Measurements from ENCODE around the gene WDFY3. TPM values are rescaled to one million over a fixed set of nuclear protein-coding genes. Genes with fewer than 3 reads are reported as not detected.

WDFY3 gene
- total and polyA plus RNA-seq, 9 of the 15 experiments (the other 6 are each of a cell fraction or from before 2014, with no cell fraction given) = 0.58 to 13.5 (median 9.4) TPM

DNA sequence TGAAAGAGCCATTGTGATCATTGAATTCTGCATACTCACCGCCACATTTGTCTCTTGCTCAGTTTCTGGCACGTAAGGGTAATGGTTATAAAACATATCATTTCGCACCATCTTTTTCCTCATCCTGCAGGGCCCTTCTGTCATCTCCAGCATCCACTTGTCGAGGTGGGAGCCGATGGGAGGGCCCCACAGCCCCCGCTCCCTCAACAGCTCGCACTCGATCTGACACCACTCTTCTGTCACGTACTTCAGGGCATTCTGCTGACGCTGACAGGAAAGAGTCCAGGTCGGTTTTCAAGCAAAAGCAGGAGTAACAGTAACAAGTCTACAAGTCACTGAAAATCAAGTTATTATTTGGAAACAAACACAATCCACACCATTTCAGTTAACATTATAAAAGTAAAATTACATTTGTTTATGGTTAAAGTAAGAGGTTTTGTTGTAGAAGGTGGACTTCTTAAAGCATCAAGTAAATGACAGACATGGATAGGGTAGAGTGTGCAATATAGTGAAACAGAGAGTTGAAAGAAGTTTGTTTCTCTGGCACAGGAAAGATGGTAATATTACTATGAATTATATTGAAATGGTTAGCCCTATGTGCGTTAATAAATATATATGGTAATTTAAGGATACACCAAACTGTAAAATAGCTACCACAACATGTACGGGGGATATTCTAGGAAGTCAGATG is 233.0 kb downstream of the WDFY3 start:
- Histone ChIP-seq H3K9me1 (ENCODE audit: control insufficient read depth, insufficient read depth, low read length) (no peaks in the 10 kb centered on the region), H3K4me2 (ENCODE audit: insufficient read depth, low read length) (no peak overlapping the region), H3K4me3 (no peak overlapping the region), H3K27me3 (ENCODE audit: control insufficient read depth in 2 of 2, insufficient read depth in 2 of 2, low read length in 2 of 2) (no peaks in the 10 kb centered on the region), H3K9me3 (replicated peaks; ENCODE audit: control insufficient read depth, insufficient read depth, low read depth, low read length) (no peaks in the 10 kb centered on the region), H4K20me1 (replicated peaks; ENCODE audit: control insufficient read depth, insufficient read depth, low read length) (no peaks in the 10 kb centered on the region), H2AFZ (ENCODE audit: low read depth, low read length) (no peak overlapping the region), H3K27ac (ENCODE audit: extremely low read depth, low read depth, low read length) (no peak overlapping the region), H3K9ac (ENCODE audit: insufficient read depth in 1 of 2, low read depth in 2 of 2, low read length in 2 of 2) (no peak overlapping the region), H3K36me3 (ENCODE audit: control insufficient read depth, insufficient read depth, low read length) (no peaks in the 10 kb centered on the region), H3K79me2 (ENCODE audit: control insufficient read depth, insufficient read depth, low read length) (no peaks in the 10 kb centered on the region), H3K4me1 (replicated peaks in 1 of 2; ENCODE audit: control insufficient read depth in 2 of 2, insufficient read depth in 2 of 2, low read length in 2 of 2) (no peaks in the 10 kb centered on the region)
- DNase-seq (ENCODE audit: extremely low read depth in 1 of 4, low spot score in 3 of 4) (no peak), FAIRE-seq (no peak), ATAC-seq (no peak)
- no TSS peak for BruUV-seq (replicated peaks)
- CTCF ChIA-PET (ENCODE audit: low intra/inter-chr PET ratio) = no interaction called here
- intact Hi-C loops (cut with micrococcal nuclease) = no loop called here
- POLR2A ChIA-PET = no interaction called here
- 38% methylated on average over 13 of the region's 13 CpGs for WGBS (ENCODE audit: insufficient coverage, low coverage, missing lambda C conversion rate)
- in situ Hi-C loops (cut with MboI) = no loop called here
- TF ChIP-seq, protein P1, sequence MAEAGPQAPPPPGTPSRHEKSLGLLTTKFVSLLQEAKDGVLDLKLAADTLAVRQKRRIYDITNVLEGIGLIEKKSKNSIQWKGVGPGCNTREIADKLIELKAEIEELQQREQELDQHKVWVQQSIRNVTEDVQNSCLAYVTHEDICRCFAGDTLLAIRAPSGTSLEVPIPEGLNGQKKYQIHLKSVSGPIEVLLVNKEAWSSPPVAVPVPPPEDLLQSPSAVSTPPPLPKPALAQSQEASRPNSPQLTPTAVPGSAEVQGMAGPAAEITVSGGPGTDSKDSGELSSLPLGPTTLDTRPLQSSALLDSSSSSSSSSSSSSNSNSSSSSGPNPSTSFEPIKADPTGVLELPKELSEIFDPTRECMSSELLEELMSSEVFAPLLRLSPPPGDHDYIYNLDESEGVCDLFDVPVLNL (CRISPR knock-in tag; IDR thresholded peaks at IDR 0.05; ENCODE audit: low read depth) = no peak
- TF ChIP-seq L3MBTL2 (IDR thresholded peaks at IDR 0.05) (no peak), KLF13 (tag; IDR thresholded peaks at IDR 0.05; ENCODE audit: borderline replicate concordance, low read depth) (no peak), GATAD2A (IDR thresholded peaks at IDR 0.05) (no peak), ETV1 (tag; conservative IDR thresholded peaks at IDR 0.05; ENCODE audit: low read depth) (no peak), EZH2 (IDR thresholded peaks at IDR 0.05; ENCODE audit: borderline replicate concordance, low read depth, low read length) (no peak), STAT6 (CRISPR knock-in tag; IDR thresholded peaks at IDR 0.05) (no peak), ARHGAP35 (IDR thresholded peaks at IDR 0.05; ENCODE audit: partially characterized antibody) (no peak), OTX1 (CRISPR knock-in tag; IDR thresholded peaks at IDR 0.05) (no peak), ZBTB17 (CRISPR knock-in tag; IDR thresholded peaks at IDR 0.05) (no peak)
- TF ChIP-seq, protein P2, sequence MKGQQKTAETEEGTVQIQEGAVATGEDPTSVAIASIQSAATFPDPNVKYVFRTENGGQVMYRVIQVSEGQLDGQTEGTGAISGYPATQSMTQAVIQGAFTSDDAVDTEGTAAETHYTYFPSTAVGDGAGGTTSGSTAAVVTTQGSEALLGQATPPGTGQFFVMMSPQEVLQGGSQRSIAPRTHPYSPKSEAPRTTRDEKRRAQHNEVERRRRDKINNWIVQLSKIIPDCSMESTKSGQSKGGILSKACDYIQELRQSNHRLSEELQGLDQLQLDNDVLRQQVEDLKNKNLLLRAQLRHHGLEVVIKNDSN (CRISPR knock-in tag; IDR thresholded peaks at IDR 0.05) = no peak
- TF ChIP-seq, protein P3, sequence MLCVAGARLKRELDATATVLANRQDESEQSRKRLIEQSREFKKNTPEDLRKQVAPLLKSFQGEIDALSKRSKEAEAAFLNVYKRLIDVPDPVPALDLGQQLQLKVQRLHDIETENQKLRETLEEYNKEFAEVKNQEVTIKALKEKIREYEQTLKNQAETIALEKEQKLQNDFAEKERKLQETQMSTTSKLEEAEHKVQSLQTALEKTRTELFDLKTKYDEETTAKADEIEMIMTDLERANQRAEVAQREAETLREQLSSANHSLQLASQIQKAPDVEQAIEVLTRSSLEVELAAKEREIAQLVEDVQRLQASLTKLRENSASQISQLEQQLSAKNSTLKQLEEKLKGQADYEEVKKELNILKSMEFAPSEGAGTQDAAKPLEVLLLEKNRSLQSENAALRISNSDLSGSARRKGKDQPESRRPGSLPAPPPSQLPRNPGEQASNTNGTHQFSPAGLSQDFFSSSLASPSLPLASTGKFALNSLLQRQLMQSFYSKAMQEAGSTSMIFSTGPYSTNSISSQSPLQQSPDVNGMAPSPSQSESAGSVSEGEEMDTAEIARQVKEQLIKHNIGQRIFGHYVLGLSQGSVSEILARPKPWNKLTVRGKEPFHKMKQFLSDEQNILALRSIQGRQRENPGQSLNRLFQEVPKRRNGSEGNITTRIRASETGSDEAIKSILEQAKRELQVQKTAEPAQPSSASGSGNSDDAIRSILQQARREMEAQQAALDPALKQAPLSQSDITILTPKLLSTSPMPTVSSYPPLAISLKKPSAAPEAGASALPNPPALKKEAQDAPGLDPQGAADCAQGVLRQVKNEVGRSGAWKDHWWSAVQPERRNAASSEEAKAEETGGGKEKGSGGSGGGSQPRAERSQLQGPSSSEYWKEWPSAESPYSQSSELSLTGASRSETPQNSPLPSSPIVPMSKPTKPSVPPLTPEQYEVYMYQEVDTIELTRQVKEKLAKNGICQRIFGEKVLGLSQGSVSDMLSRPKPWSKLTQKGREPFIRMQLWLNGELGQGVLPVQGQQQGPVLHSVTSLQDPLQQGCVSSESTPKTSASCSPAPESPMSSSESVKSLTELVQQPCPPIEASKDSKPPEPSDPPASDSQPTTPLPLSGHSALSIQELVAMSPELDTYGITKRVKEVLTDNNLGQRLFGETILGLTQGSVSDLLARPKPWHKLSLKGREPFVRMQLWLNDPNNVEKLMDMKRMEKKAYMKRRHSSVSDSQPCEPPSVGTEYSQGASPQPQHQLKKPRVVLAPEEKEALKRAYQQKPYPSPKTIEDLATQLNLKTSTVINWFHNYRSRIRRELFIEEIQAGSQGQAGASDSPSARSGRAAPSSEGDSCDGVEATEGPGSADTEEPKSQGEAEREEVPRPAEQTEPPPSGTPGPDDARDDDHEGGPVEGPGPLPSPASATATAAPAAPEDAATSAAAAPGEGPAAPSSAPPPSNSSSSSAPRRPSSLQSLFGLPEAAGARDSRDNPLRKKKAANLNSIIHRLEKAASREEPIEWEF (CRISPR knock-in tag; IDR thresholded peaks at IDR 0.05) = no peak
